Measurements from ENCODE around the gene NEIL1.

- no peak for TF ChIP-seq CTCF (IDR thresholded peaks at IDR 0.05)
- no peak for TF ChIP-seq POLR2A (IDR thresholded peaks at IDR 0.05)
These were observed 7.6 kb downstream of the NEIL1 start for GRCh38 chr15:75354454-75354853.

Data from thyroid gland (tissue), 4 donors.